Testis (tissue), 3 donors: ENCODE measurements around the gene EMX2. TPM values are rescaled to one million over a fixed set of nuclear protein-coding genes. Genes with fewer than 3 reads are reported as not detected.

ENCODE experiments used
- DNase-seq: peaks from one replicate; pipeline ENCODE4 v3.0.0-alpha.2; 2019
- H3K27ac ChIP-seq, 2 donors: fragments of 200-600 bp; sonication (generic); one replicate each; pipeline ENCODE4 v1.5.1; 2019
- H3K27me3 ChIP-seq: fragments of 200-600 bp; sonication (generic); one replicate; pipeline ENCODE4 v1.5.1; 2019
- H3K36me3 ChIP-seq: fragments of 200-600 bp; sonication (generic); one replicate; pipeline ENCODE4 v1.5.1; 2017; ENCODE audit warnings: low read depth; ENCODE audit errors: missing control alignments
- H3K4me1 ChIP-seq: fragments of 200-600 bp; sonication (generic); one replicate; pipeline ENCODE4 v1.5.1; 2019
- H3K4me3 ChIP-seq, 2 donors: fragments of 200-600 bp; sonication (generic); one replicate each; pipeline ENCODE4 v1.5.1; 2017 to 2019
- H3K9me3 ChIP-seq: fragments of 200-600 bp; sonication (generic); one replicate; pipeline ENCODE4 v1.5.1; 2017
- CTCF ChIP-seq, 3 experiments: fragments of 450-650 bp in 2 of 3; fragments of 200-600 bp in 1 of 3; sonication (generic) in 1 of 3; IDR thresholded peaks; one replicate each; pipeline ENCODE4 v1.5.1; 2016 to 2019; ENCODE audit warnings: antibody characterized with exemption in 3 of 3, mild to moderate bottlenecking in 2 of 3, moderate library complexity in 1 of 3
- POLR2A ChIP-seq: fragments of 450-650 bp; IDR thresholded peaks from one replicate; pipeline ENCODE4 v1.6.1; 2017; ENCODE audit warnings: antibody characterized with exemption, mild to moderate bottlenecking, moderate library complexity
- WGBS, 2 donors: methylation state at CpG; one replicate each; pipeline ENCODE4 v1.1.5; 2018; 5-methylcytosine and 5-hydroxymethylcytosine counted together
- intact Hi-C: fragments of 100-400 bp; cut with DNase I; formaldehyde crosslinking; loops from one replicate; pipeline ENCODE4 v1.15.1; 2023; ENCODE audit warnings: low total_unique reads
- polyA plus RNA-seq: library from polyadenylated mRNA; stranded (reverse); fragments of 350-450 nt; fragmentation: Illumina TruSeq; extraction: RNeasy Lipid Tissue Mini Kit (QIAGEN cat#74804); gene quantifications from one replicate; pipeline ENCODE4 v1.2.3, GENCODE V29; 2014; ENCODE audit warnings: low read depth, low replicate concordance; ENCODE audit not compliant: insufficient read depth
- total RNA-seq, 2 donors: library from RNA; depleted of rRNA; stranded (reverse); fragments of >200 nt; gene quantifications; one replicate each; pipeline ENCODE4 v1.2.3, GENCODE V29; 2016

EMX2 gene
- total and polyA plus RNA-seq, 3 donors from 2014 or later = 1.5 to 6.9 (median 1.9) TPM

GRCh38 chr10:117545141-117546019 lies 2.8 kb downstream of the EMX2 start:
- H3K9me3 ChIP-seq = no peaks in the 10 kb centered on the region
- TF ChIP-seq CTCF (IDR thresholded peaks at IDR 0.05) = no peak
- TF ChIP-seq POLR2A = no peak
- no peaks in the 10 kb centered on the region for H3K36me3 ChIP-seq
- H3K27ac ChIP-seq = peak overlapping the region; percentile 80 to 91
- H3K27me3 ChIP-seq = peaks cover 4% of the 10 kb centered on the region
- WGBS, 2 donors = 2 to 6% methylated on average over 14 to 58 of the region's 67 CpGs
- DNase-seq = no peak
- intact Hi-C loops = loop anchor here (10.0 kb wide), 1 partner anchor 499 kb away; the partner anchor contains the start of gene RAB11FIP2
- H3K4me1 ChIP-seq = peaks cover 16% of the 10 kb centered on the region
- H3K4me3 ChIP-seq = peak overlapping the region; percentile 52 to 80

GRCh38 chr10:117546020-117546580 lies 3.6 kb downstream of the EMX2 start:
- H3K4me3 ChIP-seq = peak overlapping the region in 1 of 2 donors; percentile 80
- 26 to 28% methylated on average over 10 to 16 of the region's 16 CpGs for WGBS, 2 donors

GRCh38 chr10:117546581-117547015 lies 4.1 kb downstream of the EMX2 start:
- Histone ChIP-seq H3K27me3 (peaks cover 4% of the 10 kb centered on the region), H3K4me1 (peaks cover 16% of the 10 kb centered on the region)

More at GRCh38 chr10:117546020-117546580, 3.6 kb downstream of the EMX2 start:
- peaks cover 4% of the 10 kb centered on the region for H3K27me3 ChIP-seq
- TF ChIP-seq CTCF (IDR thresholded peaks at IDR 0.05) = no peak
- no peak for TF ChIP-seq POLR2A
- no peaks in the 10 kb centered on the region for H3K36me3 ChIP-seq
- intact Hi-C loops = loop anchor here (10.0 kb wide), 1 partner anchor 499 kb away; the partner anchor contains the start of gene RAB11FIP2
- no peak for DNase-seq
- H3K27ac ChIP-seq = peak overlapping the region in 1 of 2 donors; percentile 80
- H3K4me1 ChIP-seq = peaks cover 16% of the 10 kb centered on the region
- H3K9me3 ChIP-seq = no peaks in the 10 kb centered on the region

More at GRCh38 chr10:117546581-117547015, 4.1 kb downstream of the EMX2 start:
- Histone ChIP-seq H3K36me3 (no peaks in the 10 kb centered on the region), H3K4me3 (no peak overlapping the region), H3K9me3 (no peaks in the 10 kb centered on the region), H3K27ac (peak overlapping the region; percentile 18 to 80)
- 32 to 35% methylated on average over 17 to 29 of the region's 29 CpGs for WGBS, 2 donors
- intact Hi-C loops = loop anchor here (10.0 kb wide), 1 partner anchor 498 kb away; the partner anchor contains the start of gene RAB11FIP2
- TF ChIP-seq CTCF (IDR thresholded peaks at IDR 0.05) (no peak), POLR2A (no peak)
- DNase-seq = no peak
